ENCODE measurements around the gene PLXNB3.

The PLXNB3 gene

DNA sequence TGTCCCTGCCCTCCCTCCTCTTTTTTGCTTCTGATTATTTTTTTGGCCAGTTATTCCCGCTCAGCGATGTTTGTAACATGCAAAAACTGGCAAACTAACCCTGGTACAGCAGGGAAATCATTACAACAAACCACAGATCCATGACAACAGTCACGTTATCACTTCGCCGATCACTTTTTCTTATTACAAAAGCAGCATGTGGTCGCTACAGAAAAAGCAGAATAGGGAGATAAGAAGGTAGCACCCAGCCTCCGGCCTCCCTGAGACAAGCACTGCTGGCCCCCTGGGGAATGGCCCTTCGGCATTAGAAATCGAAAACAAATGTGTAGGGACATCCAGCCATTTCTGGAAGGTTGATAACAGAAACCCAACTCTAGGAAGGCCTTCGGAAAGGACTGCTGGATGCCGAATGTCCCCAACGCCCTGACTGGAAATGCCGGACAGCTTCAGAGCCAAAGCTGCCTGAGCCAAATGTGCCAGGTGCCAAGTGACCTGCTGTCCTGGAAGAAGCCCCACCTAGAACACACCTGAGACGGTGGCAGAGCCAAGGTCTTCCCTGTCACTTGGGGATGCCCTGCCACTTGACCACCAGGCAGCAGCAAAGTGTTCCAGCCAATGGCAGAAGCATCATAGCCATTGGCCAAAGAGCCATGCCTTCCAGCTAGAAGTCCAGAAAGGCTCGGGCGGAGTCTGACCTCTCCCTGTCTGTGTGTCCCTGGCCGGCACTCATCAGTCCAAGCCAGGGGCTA is 27.2 kb downstream of the PLXNB3 start:
- H3K4me3 ChIP-seq (replicated peaks; ENCODE audit: low read depth, low read length) = no peak overlapping the region
- no peak for TF ChIP-seq CTCF (IDR thresholded peaks at IDR 0.05; ENCODE audit: low read depth, low read length, missing control alignments)
- DNase-seq (ENCODE audit: extremely low read depth, low read depth) = no peak

- no peak for TF ChIP-seq CTCF (IDR thresholded peaks at IDR 0.05; ENCODE audit: low read depth, low read length, missing control alignments)
- no peak overlapping the region; the same call in 1 of the 2 replicates for H3K4me3 ChIP-seq (replicated peaks; ENCODE audit: low read depth, low read length)
- DNase-seq (ENCODE audit: extremely low read depth, low read depth) = no peak
Measured at GRCh38 chrX:153792368-153792767, 28.3 kb downstream of the PLXNB3 start.

GRCh38 chrX:153793291-153793690 is 29.2 kb downstream of the PLXNB3 start:
- peak overlapping the region; percentile 68 for H3K4me3 ChIP-seq (replicated peaks; ENCODE audit: low read depth, low read length)
- DNase-seq (ENCODE audit: extremely low read depth, low read depth) = no peak
- no peak for TF ChIP-seq CTCF (IDR thresholded peaks at IDR 0.05; ENCODE audit: low read depth, low read length, missing control alignments)

- DNase-seq (ENCODE audit: extremely low read depth, low read depth) = peak; percentile 58
- H3K4me3 ChIP-seq (replicated peaks; ENCODE audit: low read depth, low read length) = peak within 1 kb of the TSS; percentile 68
- no peak for TF ChIP-seq CTCF (IDR thresholded peaks at IDR 0.05; ENCODE audit: low read depth, low read length, missing control alignments)
Measured at GRCh38 chrX:153794018-153794896, 30.2 kb downstream of the PLXNB3 start, which contains the start of the genes IDH3G and SSR4. IDH3G (minus strand) TSS chrX:153794375; CDS start chrX:153794326, 49 bp downstream. SSR4 (plus strand) TSS chrX:153794668; CDS start chrX:153794688, 20 bp downstream.

- peak overlapping the region; percentile 68 for H3K4me3 ChIP-seq (replicated peaks; ENCODE audit: low read depth, low read length)
- DNase-seq (ENCODE audit: extremely low read depth, low read depth) = no peak
- TF ChIP-seq CTCF (IDR thresholded peaks at IDR 0.05; ENCODE audit: low read depth, low read length, missing control alignments) = no peak
Measured at GRCh38 chrX:153794897-153795816, 31.1 kb downstream of the PLXNB3 start.

GRCh38 chrX:153797415-153798015 is 33.5 kb downstream of the PLXNB3 start:
- H3K4me3 ChIP-seq (replicated peaks; ENCODE audit: low read depth, low read length) = no peak overlapping the region
- no peak for DNase-seq (ENCODE audit: extremely low read depth, low read depth)
- TF ChIP-seq CTCF (IDR thresholded peaks at IDR 0.05; ENCODE audit: low read depth, low read length, missing control alignments) = no peak

Measured in HFF-Myc (cell line).